Progenitor cell of endocrine pancreas (in vitro differentiated cells): ENCODE results near the gene MLF1. TPM values are rescaled to one million over a fixed set of nuclear protein-coding genes. Genes with fewer than 3 reads are reported as not detected.

ENCODE experiments used
- DNase-seq: peaks from one replicate; pipeline ENCODE4 v3.0.0; 2021; ENCODE audit warnings: low spot score; ENCODE audit not compliant: unreplicated experiment
- H3K27ac Mint-ChIP-seq: 2 replicates; pipeline ENCODE4 v1.8.0; 2021; ENCODE audit warnings: mild to moderate bottlenecking, moderate library complexity, mixed read lengths
- H3K27me3 Mint-ChIP-seq: 2 replicates; pipeline ENCODE4 v1.8.0; 2021; ENCODE audit warnings: mixed read lengths
- H3K36me3 Mint-ChIP-seq: 2 replicates; pipeline ENCODE4 v1.8.0; 2022; ENCODE audit warnings: mixed read lengths; ENCODE audit not compliant: insufficient read depth
- H3K4me1 Mint-ChIP-seq: 2 replicates; pipeline ENCODE4 v1.8.0; 2021; ENCODE audit warnings: low read depth, mixed read lengths
- H3K4me3 Mint-ChIP-seq: 2 replicates; pipeline ENCODE4 v1.8.0; 2021; ENCODE audit warnings: low read depth, mild to moderate bottlenecking, moderate library complexity, mixed read lengths
- H3K9me3 Mint-ChIP-seq: 2 replicates; pipeline ENCODE4 v1.8.0; 2021; ENCODE audit warnings: low read depth, mixed read lengths
- CTCF ChIP-seq: fragments of 200-600 bp; sonication (generic); IDR thresholded peaks from one replicate; pipeline ENCODE4 v1.5.0; 2021; ENCODE audit warnings: antibody characterized with exemption, mild to moderate bottlenecking; ENCODE audit not compliant: unreplicated experiment
- long read RNA-seq: library from polyadenylated mRNA; unstranded; transcript quantifications from one replicate; pipeline ENCODE4 v2.0.0, GENCODE V29; 2020
- total RNA-seq: library from RNA; stranded (reverse); gene quantifications from 2 replicates; pipeline ENCODE4 v1.2.1, GENCODE V29; 2021

MLF1 gene
- total RNA-seq, result 20.2 and 21.7 TPM in 2 replicates
- long read RNA-seq, transcript MLF1-210 (8 exons, 1,247 nt), result minor isoform, 5 of 106 reads
- long read RNA-seq, transcript MLF1-202 (7 exons, 2,222 nt), result minor isoform, 23 of 106 reads
- long read RNA-seq, transcript MLF1-201 (7 exons, 2,203 nt), result major isoform, 62 of 106 reads
- long read RNA-seq, partial matches to known transcripts, result 1 of 106 reads
- long read RNA-seq, other reads (novel, unspliced or antisense), result 11 of 106 reads

GRCh38 chr3:158570999-158571702 lies at the start of gene MLF1:
Gene MLF1, plus strand, starts transcription at chr3:158571194. Its CDS starts 107 bp downstream, at chr3:158571301.
- peaks cover 3% of the 10 kb centered on the region for H3K9me3 Mint-ChIP-seq
- peak within 1 kb of the TSS; percentile 90 for H3K4me3 Mint-ChIP-seq
- peak within 1 kb of the TSS; percentile 98 for H3K27ac Mint-ChIP-seq
- no peak for TF ChIP-seq CTCF
- no peaks in the 10 kb centered on the region for H3K36me3 Mint-ChIP-seq
- peaks cover 22% of the 10 kb centered on the region for H3K27me3 Mint-ChIP-seq
- peaks cover 4% of the 10 kb centered on the region for H3K4me1 Mint-ChIP-seq
- peak; percentile 95 for DNase-seq

GRCh38 chr3:158522221-158523136 lies 48.5 kb upstream of the MLF1 start:
- Mint-ChIP-seq H3K36me3 (no peaks in the 10 kb centered on the region), H3K4me3 (no peak overlapping the region), H3K4me1 (no peaks in the 10 kb centered on the region), H3K27ac (no peak overlapping the region), H3K9me3 (no peaks in the 10 kb centered on the region), H3K27me3 (no peaks in the 10 kb centered on the region)
- no peak for DNase-seq
- TF ChIP-seq CTCF, result no peak

- no peaks in the 10 kb centered on the region for H3K36me3 Mint-ChIP-seq
- no peaks in the 10 kb centered on the region for H3K4me1 Mint-ChIP-seq
- no peak overlapping the region for H3K27ac Mint-ChIP-seq
- DNase-seq, result no peak
- H3K27me3 Mint-ChIP-seq, result no peaks in the 10 kb centered on the region
- no peak for TF ChIP-seq CTCF
- no peak overlapping the region for H3K4me3 Mint-ChIP-seq
- H3K9me3 Mint-ChIP-seq, result no peaks in the 10 kb centered on the region
Measured at GRCh38 chr3:158528076-158528674, 42.8 kb upstream of the MLF1 start.

- Mint-ChIP-seq H3K27me3 (no peaks in the 10 kb centered on the region), H3K27ac (no peak overlapping the region), H3K4me1 (no peaks in the 10 kb centered on the region), H3K36me3 (no peaks in the 10 kb centered on the region), H3K9me3 (no peaks in the 10 kb centered on the region), H3K4me3 (no peak overlapping the region)
- no peak for DNase-seq
- no peak for TF ChIP-seq CTCF
Measured at GRCh38 chr3:158531334-158531733, 39.7 kb upstream of the MLF1 start.
